Activated CD4-positive, alpha-beta T cell treated with anti-CD3 and anti-CD28 coated beads, Interleukin-2, amount 50 U/mL, for 48 hours (primary cell): Measurements from ENCODE around the gene ADGRB2.

Experiments
- DNase-seq, 2 experiments: peaks; one replicate each; pipeline ENCODE4 v3.0.0-alpha.2; 2020

The ADGRB2 gene

GRCh38 chr1:31697369-31697984 lies 66.7 kb downstream of the ADGRB2 start:
- DNase-seq: no peak

- no peak for DNase-seq
Measured at GRCh38 chr1:31696242-31696641, 67.9 kb downstream of the ADGRB2 start.

GRCh38 chr1:31695327-31695726 lies 68.8 kb downstream of the ADGRB2 start:
- DNase-seq: no peak

GRCh38 chr1:31694964-31695313 lies 69.2 kb downstream of the ADGRB2 start:
- DNase-seq: no peak

- no peak for DNase-seq
Measured at GRCh38 chr1:31694069-31694963, 69.8 kb downstream of the ADGRB2 start.

- DNase-seq: no peak
Measured at GRCh38 chr1:31693231-31693630, 70.9 kb downstream of the ADGRB2 start.

- DNase-seq: no peak
Measured at GRCh38 chr1:31691951-31692350, 72.2 kb downstream of the ADGRB2 start.

- no peak for DNase-seq
Measured at GRCh38 chr1:31691446-31691845, 72.7 kb downstream of the ADGRB2 start.

- no peak for DNase-seq
Measured at GRCh38 chr1:31690921-31691320, 73.2 kb downstream of the ADGRB2 start.

- no peak for DNase-seq
Measured at GRCh38 chr1:31689854-31690253, 74.3 kb downstream of the ADGRB2 start.

- DNase-seq: no peak
Measured at GRCh38 chr1:31689379-31689778, 74.8 kb downstream of the ADGRB2 start.

- no peak for DNase-seq
Measured at GRCh38 chr1:31688233-31688918, 75.8 kb downstream of the ADGRB2 start.

- DNase-seq: no peak
Measured at GRCh38 chr1:31687601-31688000, 76.5 kb downstream of the ADGRB2 start.

- no peak for DNase-seq
Measured at GRCh38 chr1:31685795-31686194, 78.3 kb downstream of the ADGRB2 start.

- DNase-seq: no peak
Measured at GRCh38 chr1:31683997-31684396, 80.1 kb downstream of the ADGRB2 start.

GRCh38 chr1:31681415-31681814 lies 82.7 kb downstream of the ADGRB2 start:
- DNase-seq: no peak

- no peak for DNase-seq
Measured at GRCh38 chr1:31679676-31680230, 84.4 kb downstream of the ADGRB2 start.

- no peak for DNase-seq
Measured at GRCh38 chr1:31679091-31679490, 85.0 kb downstream of the ADGRB2 start.

- no peak for DNase-seq
Measured at GRCh38 chr1:31678681-31679080, 85.5 kb downstream of the ADGRB2 start.

- no peak for DNase-seq
Measured at GRCh38 chr1:31677949-31678348, 86.2 kb downstream of the ADGRB2 start.

GRCh38 chr1:31677401-31677800 lies 86.7 kb downstream of the ADGRB2 start:
- no peak for DNase-seq
